ENCODE data around the gene DBNDD2.
A peak's percentile ranks its signal among the peaks of the same experiment; 100 is the strongest.

The DBNDD2 gene

DNA sequence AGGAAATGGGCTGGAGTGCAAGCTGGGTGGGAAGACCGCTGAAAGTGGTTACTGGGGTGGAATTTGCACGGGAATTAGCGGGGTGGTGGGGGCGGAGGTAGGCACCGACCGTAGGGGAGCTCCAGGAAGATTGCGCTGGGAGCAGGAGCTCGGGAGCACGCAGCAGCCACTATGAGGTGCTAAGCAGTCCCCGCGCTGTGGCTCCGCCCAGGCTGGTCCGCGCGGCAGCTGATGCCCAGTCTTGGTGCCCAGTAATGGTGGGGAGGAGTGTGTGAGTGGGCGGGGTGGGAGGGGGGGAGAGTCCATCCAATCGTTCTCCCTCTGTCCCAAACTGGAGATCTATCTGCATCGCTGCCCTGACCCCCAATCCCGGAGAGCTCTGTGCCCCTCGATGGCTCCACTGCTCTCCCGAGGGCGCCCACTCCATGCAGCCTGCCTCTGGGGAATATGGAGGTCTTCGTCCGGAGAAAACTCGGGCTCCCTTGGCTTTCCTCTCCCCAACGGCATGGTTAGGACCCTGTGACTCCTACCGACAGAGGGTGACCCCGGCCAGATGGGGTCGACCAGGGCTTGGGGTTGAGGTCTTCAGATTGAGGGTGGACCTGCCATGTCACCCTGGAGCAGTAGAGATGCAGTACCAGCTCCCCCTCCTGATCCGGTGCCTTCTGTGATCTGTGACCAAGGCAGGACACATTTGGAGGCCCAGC lies 35.3 kb upstream of the DBNDD2 start:
- H3K4me3 ChIP-seq (ENCODE audit: low read length): peak overlapping the region; percentile 49
- DNase-seq (ENCODE audit: low read depth): no peak
- TF ChIP-seq, protein P1, sequence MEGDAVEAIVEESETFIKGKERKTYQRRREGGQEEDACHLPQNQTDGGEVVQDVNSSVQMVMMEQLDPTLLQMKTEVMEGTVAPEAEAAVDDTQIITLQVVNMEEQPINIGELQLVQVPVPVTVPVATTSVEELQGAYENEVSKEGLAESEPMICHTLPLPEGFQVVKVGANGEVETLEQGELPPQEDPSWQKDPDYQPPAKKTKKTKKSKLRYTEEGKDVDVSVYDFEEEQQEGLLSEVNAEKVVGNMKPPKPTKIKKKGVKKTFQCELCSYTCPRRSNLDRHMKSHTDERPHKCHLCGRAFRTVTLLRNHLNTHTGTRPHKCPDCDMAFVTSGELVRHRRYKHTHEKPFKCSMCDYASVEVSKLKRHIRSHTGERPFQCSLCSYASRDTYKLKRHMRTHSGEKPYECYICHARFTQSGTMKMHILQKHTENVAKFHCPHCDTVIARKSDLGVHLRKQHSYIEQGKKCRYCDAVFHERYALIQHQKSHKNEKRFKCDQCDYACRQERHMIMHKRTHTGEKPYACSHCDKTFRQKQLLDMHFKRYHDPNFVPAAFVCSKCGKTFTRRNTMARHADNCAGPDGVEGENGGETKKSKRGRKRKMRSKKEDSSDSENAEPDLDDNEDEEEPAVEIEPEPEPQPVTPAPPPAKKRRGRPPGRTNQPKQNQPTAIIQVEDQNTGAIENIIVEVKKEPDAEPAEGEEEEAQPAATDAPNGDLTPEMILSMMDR (conservative IDR thresholded peaks at IDR 0.05; ENCODE audit: low read depth, low read length): no peak

GRCh38 chr20:45373353-45374100 lies 34.6 kb upstream of the DBNDD2 start:
- peak overlapping the region; percentile 49 for H3K4me3 ChIP-seq (ENCODE audit: low read length)
- DNase-seq (ENCODE audit: low read depth): no peak
- TF ChIP-seq, protein P1 (conservative IDR thresholded peaks at IDR 0.05; ENCODE audit: low read depth, low read length): peak; percentile 92

DNA sequence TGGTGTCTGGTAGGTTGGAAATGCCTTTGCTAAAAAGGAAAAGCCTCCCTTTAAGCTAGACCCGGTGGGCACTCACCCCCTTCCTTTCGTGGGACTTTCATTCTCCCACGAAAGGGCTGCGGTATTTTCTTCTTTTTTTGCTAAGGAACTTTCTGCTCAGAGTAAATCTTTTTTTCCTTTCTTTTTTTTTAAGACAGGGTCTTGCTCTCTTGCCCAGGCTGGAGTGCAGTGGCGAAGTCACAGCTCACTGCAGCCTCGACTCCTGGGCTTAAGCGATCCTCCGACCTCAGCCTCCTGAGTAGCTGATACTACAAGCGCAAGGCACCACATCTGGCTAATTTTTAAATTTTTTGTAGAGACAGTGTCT lies 34.0 kb upstream of the DBNDD2 start:
- H3K4me3 ChIP-seq (ENCODE audit: low read length): peak overlapping the region; percentile 49
- TF ChIP-seq, protein P1 (conservative IDR thresholded peaks at IDR 0.05; ENCODE audit: low read depth, low read length): no peak
- no peak for DNase-seq (ENCODE audit: low read depth)

- no peak for DNase-seq (ENCODE audit: low read depth)
- TF ChIP-seq, protein P1 (conservative IDR thresholded peaks at IDR 0.05; ENCODE audit: low read depth, low read length): no peak
Measured at GRCh38 chr20:45374966-45375365, 33.1 kb upstream of the DBNDD2 start.

GRCh38 chr20:45377269-45377668 lies 30.8 kb upstream of the DBNDD2 start:
- no peak for DNase-seq (ENCODE audit: low read depth)
- no peak overlapping the region for H3K4me3 ChIP-seq (ENCODE audit: low read length)
- TF ChIP-seq, protein P1 (conservative IDR thresholded peaks at IDR 0.05; ENCODE audit: low read depth, low read length): no peak

More at GRCh38 chr20:45374966-45375365, 33.1 kb upstream of the DBNDD2 start:
- H3K4me3 ChIP-seq (ENCODE audit: low read length): no peak overlapping the region

DNA sequence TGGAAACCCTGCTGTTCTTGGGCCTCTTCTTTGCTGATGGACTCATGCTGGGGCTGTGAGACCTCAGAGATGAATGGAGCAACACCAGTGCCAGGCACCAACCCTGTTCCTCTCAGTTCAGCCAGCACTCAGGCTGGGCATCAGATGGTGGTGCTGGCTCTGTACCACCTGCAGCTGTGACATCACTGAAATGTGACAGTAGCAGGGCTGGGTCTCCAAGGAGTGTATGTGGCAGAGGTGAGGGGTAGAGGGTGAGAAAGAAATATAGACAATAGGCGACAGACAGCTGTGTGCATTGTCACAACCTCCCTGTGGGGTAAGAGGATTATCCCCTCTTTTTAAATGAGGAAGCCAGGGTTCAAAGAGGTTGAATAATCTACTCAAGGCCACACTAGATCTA lies 29.9 kb upstream of the DBNDD2 start, which contains the start of gene TP53TG5:
TP53TG5 (minus strand) TSS at position 135 of the 400 bp plus-strand sequence; CDS start at position 46, 89 bp downstream.
- TF ChIP-seq, protein P1 (conservative IDR thresholded peaks at IDR 0.05; ENCODE audit: low read depth, low read length): no peak
- DNase-seq (ENCODE audit: low read depth): no peak
- H3K4me3 ChIP-seq (ENCODE audit: low read length): no peak within 1 kb of the TSS
